Body of pancreas (tissue), 4 donors: ENCODE data around the gene LYSMD1.

Experiments used
- POLR2A ChIP-seq, 3 donors: fragments of 450-650 bp; IDR thresholded peaks; one replicate each; pipeline ENCODE4 v1.6.1; 2016; ENCODE audit warnings: antibody characterized with exemption in 3 of 3, mild to moderate bottlenecking in 2 of 3
- TF ChIP-seq, protein P1 (sequence below), 7 experiments: fragments of 450-650 bp in 4 of 7; fragments of 200-600 bp in 3 of 7; sonication (generic) in 3 of 7; IDR thresholded peaks; one replicate each; pipeline ENCODE4 v1.5.1; 2016 to 2019; ENCODE audit warnings: antibody characterized with exemption in 7 of 7

DNA sequence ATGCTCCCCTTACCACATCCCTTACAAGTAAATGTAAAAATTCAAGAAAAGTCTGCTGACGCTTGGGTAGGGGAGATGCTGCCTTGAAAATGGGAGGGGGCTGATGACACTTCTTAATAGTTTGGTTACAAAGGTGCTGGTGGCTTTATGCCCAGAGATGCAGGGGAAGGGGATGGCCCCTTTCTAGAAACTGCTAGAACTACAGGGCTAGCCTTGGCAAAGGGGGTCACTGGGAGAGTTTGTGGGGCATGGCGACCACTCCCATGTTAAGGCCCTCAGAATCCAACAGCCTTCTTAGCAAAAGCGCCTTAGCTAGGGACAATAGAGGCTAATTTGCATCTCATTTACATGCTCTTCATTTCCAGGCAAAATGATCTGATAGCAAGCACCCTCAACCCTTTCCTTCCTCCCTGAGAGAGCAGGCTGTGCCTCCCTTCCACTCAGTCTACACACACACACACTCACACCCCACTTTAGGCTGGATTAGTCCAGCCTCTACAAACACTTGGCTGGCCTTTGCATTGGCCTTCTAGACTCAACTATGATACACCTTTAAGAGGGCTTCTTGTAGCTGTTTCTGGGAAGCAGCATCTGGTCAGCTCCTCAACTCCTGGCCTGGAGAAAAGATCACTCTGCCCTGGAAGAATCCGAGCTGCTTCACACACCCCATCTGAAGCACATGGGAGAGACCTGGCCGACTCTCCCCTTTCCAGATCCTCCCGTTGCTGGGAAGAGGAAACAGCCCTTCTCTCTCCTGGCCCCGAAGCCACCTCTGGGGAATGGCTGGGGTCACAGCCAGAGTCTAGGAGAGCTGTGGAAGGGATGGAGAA lies 21.0 kb downstream of the LYSMD1 start:
- no peak for TF ChIP-seq POLR2A (IDR thresholded peaks at IDR 0.05)
- TF ChIP-seq, protein P1, sequence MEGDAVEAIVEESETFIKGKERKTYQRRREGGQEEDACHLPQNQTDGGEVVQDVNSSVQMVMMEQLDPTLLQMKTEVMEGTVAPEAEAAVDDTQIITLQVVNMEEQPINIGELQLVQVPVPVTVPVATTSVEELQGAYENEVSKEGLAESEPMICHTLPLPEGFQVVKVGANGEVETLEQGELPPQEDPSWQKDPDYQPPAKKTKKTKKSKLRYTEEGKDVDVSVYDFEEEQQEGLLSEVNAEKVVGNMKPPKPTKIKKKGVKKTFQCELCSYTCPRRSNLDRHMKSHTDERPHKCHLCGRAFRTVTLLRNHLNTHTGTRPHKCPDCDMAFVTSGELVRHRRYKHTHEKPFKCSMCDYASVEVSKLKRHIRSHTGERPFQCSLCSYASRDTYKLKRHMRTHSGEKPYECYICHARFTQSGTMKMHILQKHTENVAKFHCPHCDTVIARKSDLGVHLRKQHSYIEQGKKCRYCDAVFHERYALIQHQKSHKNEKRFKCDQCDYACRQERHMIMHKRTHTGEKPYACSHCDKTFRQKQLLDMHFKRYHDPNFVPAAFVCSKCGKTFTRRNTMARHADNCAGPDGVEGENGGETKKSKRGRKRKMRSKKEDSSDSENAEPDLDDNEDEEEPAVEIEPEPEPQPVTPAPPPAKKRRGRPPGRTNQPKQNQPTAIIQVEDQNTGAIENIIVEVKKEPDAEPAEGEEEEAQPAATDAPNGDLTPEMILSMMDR (IDR thresholded peaks at IDR 0.05) = no peak
